NCI-H128 (cell line): Measurements from ENCODE around the gene PCSK5.

Experiments used
- DNase-seq: peaks from one replicate; lab custom pipeline; 2025; ENCODE audit not compliant: unreplicated experiment; lab: John Stamatoyannopoulos, UW

The PCSK5 gene

GRCh38 chr9:76115396-76115795 lies 224.9 kb downstream of the PCSK5 start:
- DNase-seq: no peak

GRCh38 chr9:76115982-76116646 lies 225.6 kb downstream of the PCSK5 start:
- no peak for DNase-seq

GRCh38 chr9:76116913-76117312 lies 226.4 kb downstream of the PCSK5 start:
- DNase-seq: no peak

GRCh38 chr9:76127637-76128036 lies 237.2 kb downstream of the PCSK5 start:
- no peak for DNase-seq

- DNase-seq: peak; percentile 17
Observed at GRCh38 chr9:76135902-76136301, 245.4 kb downstream of the PCSK5 start.

GRCh38 chr9:76136986-76137385 lies 246.5 kb downstream of the PCSK5 start:
- DNase-seq: no peak

GRCh38 chr9:76137931-76138330 lies 247.5 kb downstream of the PCSK5 start:
- no peak for DNase-seq

- DNase-seq: no peak
Observed at GRCh38 chr9:76138360-76138759, 247.9 kb downstream of the PCSK5 start.

- no peak for DNase-seq
Observed at GRCh38 chr9:76143834-76144233, 253.4 kb downstream of the PCSK5 start.

GRCh38 chr9:76150013-76150412 lies 259.5 kb downstream of the PCSK5 start:
- no peak for DNase-seq

- no peak for DNase-seq
Observed at GRCh38 chr9:76151267-76151666, 260.8 kb downstream of the PCSK5 start.

- DNase-seq: no peak
Observed at GRCh38 chr9:76153339-76153738, 262.9 kb downstream of the PCSK5 start.

GRCh38 chr9:76153902-76154629 lies 263.6 kb downstream of the PCSK5 start:
- DNase-seq: no peak

GRCh38 chr9:76155361-76155760 lies 264.9 kb downstream of the PCSK5 start:
- no peak for DNase-seq

GRCh38 chr9:76158713-76159112 lies 268.2 kb downstream of the PCSK5 start:
- no peak for DNase-seq

- DNase-seq: no peak
Observed at GRCh38 chr9:76159293-76159926, 268.9 kb downstream of the PCSK5 start.

- DNase-seq: peak; percentile 28
Observed at GRCh38 chr9:76161106-76161505, 270.6 kb downstream of the PCSK5 start.

- DNase-seq: no peak
Observed at GRCh38 chr9:76161541-76161940, 271.1 kb downstream of the PCSK5 start.

- no peak for DNase-seq
Observed at GRCh38 chr9:76162086-76162730, 271.7 kb downstream of the PCSK5 start.

- DNase-seq: no peak
Observed at GRCh38 chr9:76162751-76163500, 272.5 kb downstream of the PCSK5 start.

GRCh38 chr9:76166526-76166925 lies 276.1 kb downstream of the PCSK5 start:
- DNase-seq: no peak
